Fibroblast of peridontal ligament (primary cell): Measurements from ENCODE around the gene TIPARP.

Source experiments
- DNase-seq: peaks from one replicate; pipeline ENCODE4 v3.0.0-alpha.2; 2010; ENCODE audit errors: extremely low read depth

The TIPARP gene

GRCh38 chr3:156676768-156677479, 2.5 kb downstream of the TIPARP start:
- DNase-seq = peak; percentile 29

- DNase-seq = peak; percentile 37
Observed at GRCh38 chr3:156677536-156677935, 3.1 kb downstream of the TIPARP start.

DNA sequence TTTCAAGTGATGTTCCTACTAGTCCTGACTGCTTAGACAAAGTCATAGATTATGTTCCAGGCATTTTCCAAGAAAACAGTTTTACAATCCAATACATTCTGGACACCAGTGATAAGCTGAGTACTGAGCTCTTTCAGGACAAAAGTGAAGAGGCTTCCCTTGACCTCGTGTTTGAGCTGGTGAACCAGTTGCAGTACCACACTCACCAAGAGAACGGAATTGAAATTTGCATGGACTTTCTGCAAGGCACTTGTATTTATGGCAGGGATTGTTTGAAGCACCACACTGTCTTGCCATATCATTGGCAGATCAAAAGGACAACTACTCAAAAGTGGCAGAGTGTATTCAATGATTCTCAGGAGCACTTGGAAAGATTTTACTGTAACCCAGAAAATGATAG, 3.8 kb downstream of the TIPARP start:
- no peak for DNase-seq

DNA sequence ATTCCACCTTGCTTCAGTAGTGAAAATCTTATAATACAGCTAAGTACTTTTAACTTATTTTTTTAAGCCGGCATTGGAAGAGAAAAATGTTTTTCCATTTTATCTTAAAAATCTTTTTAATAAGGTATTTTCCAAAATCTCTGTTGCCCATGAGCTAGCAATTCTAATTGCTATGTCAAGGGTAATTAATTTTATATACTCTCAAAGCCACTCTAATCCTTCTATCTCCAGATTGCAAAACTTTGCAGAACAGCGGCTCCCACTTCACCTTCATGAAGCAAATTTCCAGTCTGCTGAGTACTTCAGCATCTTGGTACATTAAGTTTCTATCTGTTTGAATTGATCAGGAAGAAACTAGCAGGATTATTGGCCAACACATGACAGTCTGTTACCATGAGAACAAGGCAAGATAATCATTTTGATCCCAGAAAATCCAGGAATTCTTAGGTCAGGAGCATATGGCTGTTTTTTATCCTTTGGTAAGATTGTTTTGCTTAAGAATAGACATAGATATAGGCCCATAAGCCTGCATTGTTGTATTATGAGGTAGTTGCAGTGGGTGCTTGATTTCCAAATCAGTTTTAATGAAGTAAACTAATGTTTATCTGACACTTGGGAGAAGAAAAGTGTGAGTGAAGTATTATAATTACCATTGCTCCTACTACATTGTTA, 6.0 kb downstream of the TIPARP start:
- DNase-seq = no peak

DNA sequence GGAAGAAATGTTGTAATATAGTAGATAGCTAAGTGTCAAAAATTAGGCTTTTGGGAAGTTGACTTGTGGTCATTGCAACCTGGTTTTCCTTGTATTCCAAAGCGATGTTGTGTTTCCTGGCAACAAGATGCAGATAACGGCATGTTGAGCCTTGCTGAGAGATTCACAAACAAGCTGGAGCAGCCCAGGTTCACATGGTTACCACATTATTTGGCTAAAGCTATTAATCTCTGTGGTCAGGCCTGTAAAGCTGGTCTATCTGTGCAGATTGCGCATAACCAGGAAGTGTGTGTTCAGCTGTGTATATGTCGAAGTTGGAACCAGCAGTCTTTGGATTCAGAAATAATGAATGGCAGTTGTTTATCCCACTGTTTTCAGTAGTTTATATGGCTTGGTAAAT, 6.6 kb downstream of the TIPARP start:
- peak; percentile 83 for DNase-seq

GRCh38 chr3:156682501-156682900, 8.1 kb downstream of the TIPARP start:
- peak; percentile 71 for DNase-seq

- DNase-seq = no peak
Observed at GRCh38 chr3:156682963-156683362, 8.6 kb downstream of the TIPARP start.

DNA sequence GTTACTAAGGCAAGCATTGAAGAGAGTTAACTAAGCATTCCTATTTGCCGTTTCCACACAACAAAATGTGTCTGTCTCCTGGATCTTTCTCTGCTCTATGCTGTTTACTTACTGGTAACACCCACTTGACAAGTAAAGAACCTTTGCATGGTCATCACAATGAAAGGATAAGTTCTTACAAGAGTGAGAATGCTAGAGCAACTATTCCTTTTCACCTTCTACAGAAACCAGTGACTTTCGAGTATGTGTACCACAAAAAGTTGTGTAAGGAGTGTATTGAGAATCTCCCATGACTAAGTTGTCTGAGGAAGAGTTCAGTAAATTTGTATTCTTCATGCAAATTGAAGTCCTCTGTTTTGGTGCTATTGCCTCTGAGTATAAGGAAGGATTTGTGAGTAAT, 10.8 kb downstream of the TIPARP start:
- peak; percentile 79 for DNase-seq

DNA sequence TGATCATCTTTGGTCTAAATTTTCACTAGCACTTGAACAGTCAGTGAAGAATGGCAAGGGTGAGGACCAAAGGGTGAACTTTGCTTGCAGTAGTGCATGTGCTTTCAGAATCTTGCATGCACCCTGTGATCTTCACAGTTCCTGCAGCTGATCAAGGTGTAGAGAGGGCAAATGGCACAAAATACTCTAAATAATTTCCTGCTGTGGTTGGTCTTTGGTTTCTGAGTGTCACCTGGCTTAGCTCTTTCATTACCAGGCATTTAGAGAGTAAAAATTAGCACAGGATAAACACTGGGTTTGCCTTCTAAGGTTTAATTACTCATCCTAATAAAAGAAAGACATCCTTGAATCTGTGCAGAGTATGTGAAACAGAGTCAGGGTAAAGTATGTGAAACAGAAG, 11.4 kb downstream of the TIPARP start:
- DNase-seq = no peak

- DNase-seq = peak; percentile 38
Observed at GRCh38 chr3:156687023-156687422, 12.6 kb downstream of the TIPARP start.

DNA sequence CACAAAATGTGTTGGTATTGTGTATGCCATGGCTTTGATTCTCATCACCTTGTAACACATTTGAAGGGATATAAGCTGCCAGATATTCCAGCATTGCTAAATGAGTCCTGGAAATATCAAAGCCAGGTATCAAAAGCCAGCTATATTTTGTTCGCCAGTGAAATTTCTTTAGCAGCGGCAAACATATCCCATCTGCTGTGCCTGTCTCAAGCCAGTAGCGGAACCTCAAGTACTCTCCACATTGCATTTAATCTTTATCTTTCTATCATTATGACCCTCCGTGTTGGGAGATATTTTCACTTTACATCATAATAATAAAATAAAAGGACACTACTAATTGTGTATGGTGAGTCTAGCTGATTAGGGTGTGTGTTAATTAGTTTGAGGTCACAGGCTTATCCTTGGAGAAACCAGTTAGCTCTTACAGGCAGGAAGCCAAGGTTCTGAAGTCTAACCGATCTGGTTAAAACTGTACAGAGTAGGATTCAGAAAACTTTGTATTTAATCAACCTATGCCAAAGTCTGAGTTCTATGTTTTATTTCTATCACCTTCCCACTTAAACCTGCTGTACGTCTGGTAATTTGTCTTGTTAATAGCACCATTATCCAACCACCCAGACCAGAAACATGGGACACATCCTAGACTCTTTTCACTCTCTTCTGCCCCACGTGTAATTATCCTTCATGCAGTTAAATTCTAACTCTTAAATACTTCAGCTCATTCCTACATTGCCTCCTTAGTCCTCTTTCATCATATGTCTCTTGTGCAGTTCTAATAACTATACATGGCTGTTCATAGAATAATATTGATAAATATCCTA, 14.5 kb downstream of the TIPARP start:
- DNase-seq = no peak

DNA sequence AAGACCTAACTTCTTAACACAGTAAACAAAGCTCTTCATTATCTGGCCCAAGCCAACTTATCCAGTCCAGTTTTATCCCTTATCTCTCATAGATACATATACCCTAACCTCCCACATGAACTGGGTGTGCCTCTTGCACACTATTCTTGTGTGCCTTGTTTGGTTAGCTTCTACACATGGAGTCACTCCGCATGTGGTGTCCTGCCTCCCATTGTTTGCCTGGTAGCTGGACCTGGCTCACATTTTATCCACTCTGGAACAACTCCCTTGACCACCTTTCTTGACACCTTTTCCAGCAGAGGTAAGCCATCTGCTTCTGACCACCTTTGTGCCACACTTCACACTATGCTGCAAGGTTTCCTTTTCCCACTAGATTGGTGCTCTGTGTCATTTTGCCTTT, 15.2 kb downstream of the TIPARP start:
- DNase-seq = no peak

DNA sequence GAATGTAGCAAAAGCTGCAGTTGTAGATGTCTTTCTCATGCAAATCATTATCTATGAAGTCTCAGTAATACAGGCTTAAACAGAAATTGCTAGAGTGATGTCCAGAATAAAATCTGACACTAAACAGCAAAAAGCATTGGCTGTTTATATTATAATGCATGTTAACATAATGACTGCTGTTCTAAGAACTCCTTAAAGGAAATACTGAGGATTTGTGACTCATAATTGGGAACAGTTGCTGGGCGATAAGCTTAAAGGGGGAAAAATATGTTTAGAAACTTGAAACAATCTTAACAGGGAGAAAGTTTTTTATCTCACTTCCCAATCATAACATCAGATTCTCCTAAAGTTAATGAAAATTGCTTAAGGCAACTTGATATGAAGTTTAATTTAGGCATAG, 17.5 kb downstream of the TIPARP start:
- peak; percentile 88 for DNase-seq

DNA sequence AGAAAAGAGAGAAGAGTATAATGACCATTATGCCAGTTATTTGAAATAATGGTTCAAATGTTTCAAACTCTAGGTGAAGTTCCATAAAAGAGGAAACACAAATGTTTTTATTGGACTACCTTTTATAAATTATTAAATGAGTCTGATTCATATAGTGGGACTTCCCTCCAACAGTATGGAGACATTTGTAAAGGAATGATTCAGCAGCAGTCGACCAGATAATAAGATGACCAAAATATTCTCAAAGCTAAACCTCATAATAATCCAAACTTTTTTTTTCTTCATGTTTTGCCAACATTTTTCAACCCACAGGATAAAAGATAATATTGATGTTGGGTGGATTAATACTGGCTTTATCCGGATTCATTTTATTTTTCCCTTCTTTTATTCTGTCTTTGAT, 18.8 kb downstream of the TIPARP start:
- peak; percentile 60 for DNase-seq

GRCh38 chr3:156694536-156694935, 20.1 kb downstream of the TIPARP start:
- DNase-seq = peak; percentile 87

DNA sequence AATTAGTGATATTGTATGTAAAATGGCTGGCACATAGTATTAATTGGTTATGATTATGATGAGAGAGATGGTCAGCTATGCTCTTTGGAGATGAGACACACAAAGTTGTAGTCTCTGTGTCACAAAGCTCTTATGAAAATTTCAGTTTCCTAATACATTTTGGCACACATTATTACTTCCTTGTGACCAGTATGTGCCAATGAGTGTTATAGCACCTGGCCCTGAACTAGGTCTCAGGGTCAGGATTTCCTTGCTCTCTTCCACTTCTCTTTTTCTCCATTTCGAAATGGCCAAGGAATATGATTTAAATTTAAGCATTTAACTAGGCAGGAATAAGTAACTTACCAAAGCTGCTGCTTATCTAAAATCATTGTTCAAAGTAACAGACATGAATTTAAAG, 28.0 kb downstream of the TIPARP start:
- no peak for DNase-seq

- no peak for DNase-seq
Observed at GRCh38 chr3:156704370-156705036, 30.1 kb downstream of the TIPARP start.

DNA sequence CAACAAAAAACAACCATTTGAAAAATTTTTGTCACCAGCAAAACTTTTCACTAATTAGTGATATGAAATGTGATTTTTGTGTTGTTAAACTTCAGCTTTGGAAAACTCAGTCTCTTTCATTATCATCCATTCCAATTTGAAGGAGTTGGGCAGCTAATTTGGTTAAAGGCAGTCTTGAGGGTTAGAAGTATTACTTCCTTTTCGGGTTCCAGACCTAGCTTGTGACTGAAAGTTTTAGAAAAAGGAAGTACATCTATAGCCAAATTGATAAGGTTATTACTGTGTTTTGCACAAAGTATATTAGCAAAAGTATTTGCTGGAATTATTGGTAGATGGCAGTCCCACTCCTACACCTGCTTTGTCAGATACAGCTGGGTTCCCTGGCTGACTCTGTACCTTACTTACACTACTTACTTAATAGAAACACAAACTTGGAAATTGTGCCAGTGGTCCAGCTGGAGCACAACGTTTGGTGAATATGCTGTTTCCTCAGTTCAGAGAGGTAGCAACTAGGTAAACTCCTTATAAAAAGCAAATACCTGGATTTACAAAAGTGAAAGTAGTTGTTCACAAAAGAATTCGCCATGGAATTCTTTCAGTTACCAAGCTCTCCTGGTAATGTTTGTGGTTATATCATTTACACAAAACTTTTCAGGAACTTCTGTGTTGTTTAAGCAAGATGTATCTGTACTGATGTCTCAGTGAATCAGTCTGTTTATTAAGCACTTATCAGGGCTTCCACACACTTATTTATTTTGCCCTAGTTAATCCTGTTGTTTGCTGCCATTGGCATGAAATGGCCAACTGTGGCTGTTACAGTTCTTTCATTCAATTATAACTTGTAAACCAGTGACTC, 31.6 kb downstream of the TIPARP start:
- no peak for DNase-seq

DNA sequence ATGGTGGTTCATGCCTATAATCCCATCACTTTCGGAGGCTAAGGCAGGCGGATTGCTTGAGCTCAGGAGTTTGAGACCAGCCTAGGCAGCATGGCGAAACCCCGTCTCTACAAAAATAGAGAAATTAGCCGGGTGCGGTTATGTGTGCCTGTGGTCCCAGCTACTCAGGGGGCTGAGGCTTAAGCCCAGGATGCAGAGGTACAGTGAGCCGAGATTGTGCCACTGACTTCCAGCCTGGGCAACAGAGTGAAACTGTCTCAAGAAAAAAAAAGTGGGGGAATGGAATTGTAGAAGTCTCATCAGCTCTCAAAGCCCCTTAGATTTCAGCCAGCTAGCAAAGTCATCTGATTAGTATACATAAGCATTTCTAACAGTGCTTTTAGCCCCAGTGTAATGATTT, 33.2 kb downstream of the TIPARP start:
- DNase-seq = no peak

DNA sequence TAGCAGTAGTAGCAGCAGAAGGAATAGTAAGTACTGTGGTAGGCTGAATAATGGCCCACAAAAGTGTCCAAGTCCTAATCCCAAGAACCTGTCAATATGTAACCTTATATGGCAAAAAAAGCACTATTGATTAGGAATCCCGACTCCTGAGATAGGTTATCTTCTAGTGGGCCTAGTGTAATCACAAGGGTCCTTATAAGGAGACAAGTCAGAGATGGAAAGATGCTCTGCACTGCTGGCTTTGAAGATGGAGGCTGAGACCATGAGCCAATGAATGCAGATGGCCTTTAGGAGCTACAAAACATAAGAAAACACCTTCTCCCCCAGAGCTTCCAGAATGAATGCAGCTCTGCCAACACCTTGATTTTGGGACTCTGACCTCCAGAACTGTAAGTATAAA, 36.0 kb downstream of the TIPARP start:
- DNase-seq = no peak

DNA sequence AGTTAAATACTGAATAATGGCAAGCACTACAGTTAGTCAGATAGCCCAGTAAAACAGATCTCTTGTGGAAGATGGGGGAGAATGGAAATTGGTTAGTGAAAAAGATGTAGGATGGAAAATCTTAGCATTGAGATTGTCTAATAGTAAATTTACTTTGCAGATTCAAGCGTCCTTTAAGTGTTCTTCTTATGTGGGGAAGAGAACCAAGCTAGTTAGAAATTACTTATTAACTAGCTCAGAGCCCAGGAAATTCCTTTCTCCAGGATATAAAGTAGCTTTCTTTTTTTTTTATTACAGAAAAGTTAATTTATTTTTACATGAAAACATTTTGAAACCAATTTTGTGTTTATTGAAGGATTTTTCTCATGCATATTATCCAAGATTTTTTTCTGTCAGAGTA, 36.7 kb downstream of the TIPARP start:
- no peak for DNase-seq
